GM10847 (cell line): ENCODE data around the gene AIG1.

Experiments used
- POLR2A ChIP-seq: IDR thresholded peaks from 2 replicates; pipeline ENCODE4 v1.6.1; 2011; ENCODE audit not compliant: insufficient read length; ENCODE audit errors: extremely low read depth

Gene AIG1

GRCh38 chr6:143241911-143242310 is 181.2 kb downstream of the AIG1 start:
- TF ChIP-seq POLR2A, result no peak

DNA sequence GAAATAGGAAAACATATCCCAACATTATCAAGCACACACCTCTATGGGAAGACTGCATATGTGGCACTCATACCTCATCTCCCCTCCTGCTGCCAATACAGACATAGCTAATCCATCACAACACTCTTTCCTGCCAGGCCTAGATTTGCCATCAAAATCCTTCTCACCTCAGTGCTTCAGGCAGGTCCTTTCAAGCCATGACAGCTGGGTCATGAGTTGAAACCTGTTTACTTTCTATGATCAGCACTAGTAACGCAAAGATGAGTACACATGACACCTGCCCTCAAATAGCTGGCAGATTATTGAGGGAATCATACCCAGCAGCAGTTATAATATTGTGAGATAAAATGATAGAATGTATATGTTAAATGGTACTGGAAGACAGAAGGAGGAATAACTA is 183.1 kb downstream of the AIG1 start:
- TF ChIP-seq POLR2A, result no peak

DNA sequence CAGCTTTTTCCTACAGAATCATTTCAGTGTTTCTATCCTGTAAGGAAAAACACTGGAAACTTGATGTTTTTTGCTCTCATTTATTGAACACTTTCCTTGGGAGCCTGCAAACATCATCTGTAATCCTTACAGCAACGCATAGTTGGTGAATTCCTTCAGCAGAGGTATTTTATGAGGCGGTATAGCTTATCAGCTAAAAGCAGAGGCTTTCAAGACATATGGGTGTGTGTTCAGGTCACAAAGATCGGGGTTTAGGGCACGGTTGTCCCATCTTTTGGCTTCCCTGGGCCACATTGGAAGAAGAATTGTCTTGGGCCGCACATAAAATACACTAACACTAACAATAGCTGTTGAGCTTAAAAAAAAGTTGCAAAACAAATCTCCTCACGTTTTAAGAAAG is 185.0 kb downstream of the AIG1 start:
- no peak for TF ChIP-seq POLR2A

- no peak for TF ChIP-seq POLR2A
These were observed 186.9 kb downstream of the AIG1 start for GRCh38 chr6:143247586-143247985.

- no peak for TF ChIP-seq POLR2A
These were observed 187.7 kb downstream of the AIG1 start for GRCh38 chr6:143248359-143248758.

DNA sequence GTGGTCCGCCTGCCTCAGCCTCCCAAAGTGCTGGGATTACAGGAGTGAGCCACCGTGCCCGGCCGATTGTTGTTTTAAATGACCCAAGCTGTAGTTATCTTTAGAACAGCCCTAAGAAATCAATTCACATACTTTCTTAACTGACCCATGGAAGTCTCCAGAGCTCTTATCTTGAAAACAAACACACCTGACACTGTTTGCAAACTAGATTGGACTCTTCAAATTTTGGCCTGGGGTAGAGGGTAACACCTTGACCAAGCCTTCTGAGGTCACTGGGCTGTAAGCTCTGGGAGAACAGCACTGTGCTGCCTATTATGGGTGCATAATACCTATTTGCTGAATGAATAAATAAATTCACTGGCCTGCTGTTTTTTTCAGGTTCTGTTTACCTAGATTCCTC is 190.6 kb downstream of the AIG1 start:
- TF ChIP-seq POLR2A, result no peak

DNA sequence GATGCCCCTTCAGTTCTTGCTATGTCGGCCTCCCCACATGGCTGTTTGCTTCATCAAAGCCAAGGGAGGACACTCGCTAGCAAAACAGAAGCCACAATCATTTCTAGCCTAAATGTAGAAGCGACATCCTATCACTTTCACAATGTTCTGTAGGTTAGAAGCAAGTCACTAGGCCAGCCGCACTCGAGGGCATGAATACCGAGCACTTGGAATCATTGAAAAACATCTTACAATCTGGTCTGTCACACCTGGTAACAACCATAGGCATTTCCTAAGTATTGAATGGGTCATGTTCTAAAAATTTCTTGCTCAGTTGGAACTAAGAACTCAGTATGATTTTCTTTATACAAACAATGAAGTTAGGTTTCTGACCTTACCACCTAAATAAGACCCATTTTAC is 192.3 kb downstream of the AIG1 start:
- no peak for TF ChIP-seq POLR2A

DNA sequence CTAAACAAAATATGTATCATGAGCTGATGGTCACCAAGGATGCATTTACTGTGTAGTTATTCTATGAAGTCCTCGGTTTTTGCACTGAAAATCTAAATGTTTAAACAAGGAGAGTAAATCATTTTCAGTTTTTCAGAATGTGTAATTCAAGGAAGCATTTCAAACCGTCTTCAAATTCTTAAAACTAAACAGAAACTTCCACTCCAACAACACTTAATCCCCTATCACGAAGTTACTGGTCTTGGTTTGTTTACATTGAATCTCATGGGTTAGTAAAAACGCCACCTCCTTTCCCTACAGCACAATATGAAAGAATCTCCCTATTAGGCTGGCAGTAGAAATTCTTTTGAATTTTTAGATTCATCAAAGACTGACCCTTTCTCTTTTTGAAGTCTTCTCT is 192.9 kb downstream of the AIG1 start:
- no peak for TF ChIP-seq POLR2A

GRCh38 chr6:143258945-143259344 is 198.3 kb downstream of the AIG1 start:
- no peak for TF ChIP-seq POLR2A

GRCh38 chr6:143260857-143261256 is 200.2 kb downstream of the AIG1 start:
- TF ChIP-seq POLR2A, result no peak

DNA sequence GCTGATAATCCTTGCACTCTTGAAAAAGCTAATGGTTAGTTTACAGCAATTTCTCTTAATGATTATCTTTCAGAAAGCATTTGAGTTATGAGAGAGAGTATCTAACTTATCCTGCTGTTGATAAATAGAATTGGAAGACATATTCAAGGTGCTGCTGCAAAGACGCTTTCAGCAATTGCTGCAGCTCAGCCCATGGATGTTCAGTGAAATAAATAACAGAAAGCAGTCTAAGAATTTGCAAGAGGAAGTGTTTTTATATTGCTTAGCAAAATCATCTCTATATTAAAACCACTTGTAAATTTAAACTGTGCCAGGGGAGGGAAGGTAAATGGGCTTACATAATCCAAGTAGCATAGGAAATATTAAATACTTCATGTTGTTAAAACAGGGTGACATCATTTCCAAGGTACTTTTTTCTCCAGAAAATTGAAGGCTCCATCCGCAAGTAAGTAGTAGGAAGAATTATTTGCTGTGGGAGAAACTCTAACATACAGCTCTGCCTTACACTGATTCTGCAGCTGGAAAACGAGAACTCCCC is 201.3 kb downstream of the AIG1 start:
- no peak for TF ChIP-seq POLR2A

GRCh38 chr6:143262859-143263258 is 202.2 kb downstream of the AIG1 start:
- no peak for TF ChIP-seq POLR2A

GRCh38 chr6:143264379-143264778 is 203.7 kb downstream of the AIG1 start:
- no peak for TF ChIP-seq POLR2A

- no peak for TF ChIP-seq POLR2A
These were observed 204.5 kb downstream of the AIG1 start for GRCh38 chr6:143264986-143265764.

DNA sequence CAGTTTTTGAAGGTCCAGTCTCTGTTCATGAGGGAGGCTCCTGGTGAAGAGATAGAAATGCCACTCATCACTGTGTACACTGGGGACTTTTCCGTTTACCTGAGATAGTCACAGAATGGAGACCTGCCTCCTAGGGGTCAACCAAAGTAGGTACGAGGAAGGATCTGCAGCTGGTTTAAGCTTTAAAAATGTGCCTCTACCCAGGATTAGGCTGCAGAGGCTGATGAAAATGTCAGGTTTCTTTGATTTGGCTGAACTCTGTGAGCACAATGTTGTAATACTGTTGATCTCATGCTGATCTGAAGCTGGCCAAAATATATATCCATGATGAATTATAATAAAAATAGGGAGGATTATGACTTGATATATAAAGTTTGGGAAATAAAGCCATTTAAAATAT is 207.1 kb downstream of the AIG1 start:
- TF ChIP-seq POLR2A, result no peak

DNA sequence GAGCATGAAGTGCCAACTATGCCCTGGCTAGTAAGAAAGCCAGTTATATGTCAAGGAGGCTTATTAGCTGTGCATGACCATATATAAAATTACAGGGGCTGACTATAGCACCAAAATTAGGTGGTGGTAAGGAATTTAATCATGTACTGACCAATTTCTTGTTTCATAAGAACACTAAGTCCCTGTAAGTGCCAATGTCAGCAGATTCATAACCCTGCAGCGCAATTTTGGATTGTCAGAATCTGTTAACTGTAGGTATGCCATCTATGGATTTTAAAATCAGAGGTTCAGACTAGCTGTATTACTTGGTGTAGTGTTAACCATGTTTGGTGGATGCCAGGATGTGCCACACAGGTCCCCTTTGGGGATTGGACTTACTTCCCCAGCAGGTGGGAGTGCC is 207.8 kb downstream of the AIG1 start:
- no peak for TF ChIP-seq POLR2A

DNA sequence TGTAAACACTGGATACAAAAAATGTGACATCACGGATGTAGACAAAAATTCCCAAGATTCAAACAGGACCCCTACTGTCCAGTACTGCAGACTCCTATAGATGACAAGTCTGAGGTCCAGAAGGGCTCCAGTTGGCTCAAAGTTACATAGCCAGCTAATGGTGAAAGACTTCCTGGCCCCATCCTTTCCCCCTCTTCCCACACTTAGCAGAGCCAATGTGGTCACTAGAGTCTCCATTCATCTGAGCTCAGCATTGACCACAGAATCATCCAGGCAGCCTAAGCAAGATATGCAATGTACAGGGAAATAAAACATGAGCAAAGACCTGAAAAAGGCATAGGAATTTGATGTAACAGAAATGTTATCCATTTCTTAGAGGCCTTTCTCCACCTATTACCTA is 209.3 kb downstream of the AIG1 start:
- no peak for TF ChIP-seq POLR2A
